ENCODE data around the gene MCOLN1. TPM values are rescaled to one million over a fixed set of nuclear protein-coding genes. Genes with fewer than 3 reads are reported as not detected.

Gene MCOLN1
- total and polyA plus RNA-seq, 2 of the 8 experiments (the other 6 are each of a cell fraction or from before 2014, with no cell fraction given): 19.1 to 40.0 TPM

DNA sequence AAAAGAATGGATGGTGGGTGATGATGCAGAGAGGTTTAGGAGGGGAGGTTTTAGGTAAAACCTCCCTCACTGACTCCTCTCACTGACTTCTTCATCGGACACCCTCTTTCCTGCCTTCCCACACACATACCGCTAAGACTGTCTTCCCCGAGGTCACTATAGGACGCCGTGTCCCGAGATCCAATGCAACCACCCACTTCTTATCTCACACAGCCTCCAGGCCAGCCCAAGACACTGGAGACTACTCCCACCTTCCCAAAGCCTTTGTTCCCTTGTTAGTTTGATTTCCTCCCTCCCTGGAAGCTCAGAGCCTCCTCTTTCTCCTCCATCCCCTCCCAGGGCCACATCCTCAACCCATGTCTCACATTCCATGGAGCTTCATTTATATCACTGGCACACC lies 56.8 kb downstream of the MCOLN1 start (continued):
- TF ChIP-seq, protein P1, sequence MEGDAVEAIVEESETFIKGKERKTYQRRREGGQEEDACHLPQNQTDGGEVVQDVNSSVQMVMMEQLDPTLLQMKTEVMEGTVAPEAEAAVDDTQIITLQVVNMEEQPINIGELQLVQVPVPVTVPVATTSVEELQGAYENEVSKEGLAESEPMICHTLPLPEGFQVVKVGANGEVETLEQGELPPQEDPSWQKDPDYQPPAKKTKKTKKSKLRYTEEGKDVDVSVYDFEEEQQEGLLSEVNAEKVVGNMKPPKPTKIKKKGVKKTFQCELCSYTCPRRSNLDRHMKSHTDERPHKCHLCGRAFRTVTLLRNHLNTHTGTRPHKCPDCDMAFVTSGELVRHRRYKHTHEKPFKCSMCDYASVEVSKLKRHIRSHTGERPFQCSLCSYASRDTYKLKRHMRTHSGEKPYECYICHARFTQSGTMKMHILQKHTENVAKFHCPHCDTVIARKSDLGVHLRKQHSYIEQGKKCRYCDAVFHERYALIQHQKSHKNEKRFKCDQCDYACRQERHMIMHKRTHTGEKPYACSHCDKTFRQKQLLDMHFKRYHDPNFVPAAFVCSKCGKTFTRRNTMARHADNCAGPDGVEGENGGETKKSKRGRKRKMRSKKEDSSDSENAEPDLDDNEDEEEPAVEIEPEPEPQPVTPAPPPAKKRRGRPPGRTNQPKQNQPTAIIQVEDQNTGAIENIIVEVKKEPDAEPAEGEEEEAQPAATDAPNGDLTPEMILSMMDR (IDR thresholded peaks at IDR 0.05; ENCODE audit: control extremely low read depth in 1 of 3, insufficient read depth in 1 of 3, low read depth in 1 of 3, low read length in 3 of 3): no peak
- TF ChIP-seq, protein P2, sequence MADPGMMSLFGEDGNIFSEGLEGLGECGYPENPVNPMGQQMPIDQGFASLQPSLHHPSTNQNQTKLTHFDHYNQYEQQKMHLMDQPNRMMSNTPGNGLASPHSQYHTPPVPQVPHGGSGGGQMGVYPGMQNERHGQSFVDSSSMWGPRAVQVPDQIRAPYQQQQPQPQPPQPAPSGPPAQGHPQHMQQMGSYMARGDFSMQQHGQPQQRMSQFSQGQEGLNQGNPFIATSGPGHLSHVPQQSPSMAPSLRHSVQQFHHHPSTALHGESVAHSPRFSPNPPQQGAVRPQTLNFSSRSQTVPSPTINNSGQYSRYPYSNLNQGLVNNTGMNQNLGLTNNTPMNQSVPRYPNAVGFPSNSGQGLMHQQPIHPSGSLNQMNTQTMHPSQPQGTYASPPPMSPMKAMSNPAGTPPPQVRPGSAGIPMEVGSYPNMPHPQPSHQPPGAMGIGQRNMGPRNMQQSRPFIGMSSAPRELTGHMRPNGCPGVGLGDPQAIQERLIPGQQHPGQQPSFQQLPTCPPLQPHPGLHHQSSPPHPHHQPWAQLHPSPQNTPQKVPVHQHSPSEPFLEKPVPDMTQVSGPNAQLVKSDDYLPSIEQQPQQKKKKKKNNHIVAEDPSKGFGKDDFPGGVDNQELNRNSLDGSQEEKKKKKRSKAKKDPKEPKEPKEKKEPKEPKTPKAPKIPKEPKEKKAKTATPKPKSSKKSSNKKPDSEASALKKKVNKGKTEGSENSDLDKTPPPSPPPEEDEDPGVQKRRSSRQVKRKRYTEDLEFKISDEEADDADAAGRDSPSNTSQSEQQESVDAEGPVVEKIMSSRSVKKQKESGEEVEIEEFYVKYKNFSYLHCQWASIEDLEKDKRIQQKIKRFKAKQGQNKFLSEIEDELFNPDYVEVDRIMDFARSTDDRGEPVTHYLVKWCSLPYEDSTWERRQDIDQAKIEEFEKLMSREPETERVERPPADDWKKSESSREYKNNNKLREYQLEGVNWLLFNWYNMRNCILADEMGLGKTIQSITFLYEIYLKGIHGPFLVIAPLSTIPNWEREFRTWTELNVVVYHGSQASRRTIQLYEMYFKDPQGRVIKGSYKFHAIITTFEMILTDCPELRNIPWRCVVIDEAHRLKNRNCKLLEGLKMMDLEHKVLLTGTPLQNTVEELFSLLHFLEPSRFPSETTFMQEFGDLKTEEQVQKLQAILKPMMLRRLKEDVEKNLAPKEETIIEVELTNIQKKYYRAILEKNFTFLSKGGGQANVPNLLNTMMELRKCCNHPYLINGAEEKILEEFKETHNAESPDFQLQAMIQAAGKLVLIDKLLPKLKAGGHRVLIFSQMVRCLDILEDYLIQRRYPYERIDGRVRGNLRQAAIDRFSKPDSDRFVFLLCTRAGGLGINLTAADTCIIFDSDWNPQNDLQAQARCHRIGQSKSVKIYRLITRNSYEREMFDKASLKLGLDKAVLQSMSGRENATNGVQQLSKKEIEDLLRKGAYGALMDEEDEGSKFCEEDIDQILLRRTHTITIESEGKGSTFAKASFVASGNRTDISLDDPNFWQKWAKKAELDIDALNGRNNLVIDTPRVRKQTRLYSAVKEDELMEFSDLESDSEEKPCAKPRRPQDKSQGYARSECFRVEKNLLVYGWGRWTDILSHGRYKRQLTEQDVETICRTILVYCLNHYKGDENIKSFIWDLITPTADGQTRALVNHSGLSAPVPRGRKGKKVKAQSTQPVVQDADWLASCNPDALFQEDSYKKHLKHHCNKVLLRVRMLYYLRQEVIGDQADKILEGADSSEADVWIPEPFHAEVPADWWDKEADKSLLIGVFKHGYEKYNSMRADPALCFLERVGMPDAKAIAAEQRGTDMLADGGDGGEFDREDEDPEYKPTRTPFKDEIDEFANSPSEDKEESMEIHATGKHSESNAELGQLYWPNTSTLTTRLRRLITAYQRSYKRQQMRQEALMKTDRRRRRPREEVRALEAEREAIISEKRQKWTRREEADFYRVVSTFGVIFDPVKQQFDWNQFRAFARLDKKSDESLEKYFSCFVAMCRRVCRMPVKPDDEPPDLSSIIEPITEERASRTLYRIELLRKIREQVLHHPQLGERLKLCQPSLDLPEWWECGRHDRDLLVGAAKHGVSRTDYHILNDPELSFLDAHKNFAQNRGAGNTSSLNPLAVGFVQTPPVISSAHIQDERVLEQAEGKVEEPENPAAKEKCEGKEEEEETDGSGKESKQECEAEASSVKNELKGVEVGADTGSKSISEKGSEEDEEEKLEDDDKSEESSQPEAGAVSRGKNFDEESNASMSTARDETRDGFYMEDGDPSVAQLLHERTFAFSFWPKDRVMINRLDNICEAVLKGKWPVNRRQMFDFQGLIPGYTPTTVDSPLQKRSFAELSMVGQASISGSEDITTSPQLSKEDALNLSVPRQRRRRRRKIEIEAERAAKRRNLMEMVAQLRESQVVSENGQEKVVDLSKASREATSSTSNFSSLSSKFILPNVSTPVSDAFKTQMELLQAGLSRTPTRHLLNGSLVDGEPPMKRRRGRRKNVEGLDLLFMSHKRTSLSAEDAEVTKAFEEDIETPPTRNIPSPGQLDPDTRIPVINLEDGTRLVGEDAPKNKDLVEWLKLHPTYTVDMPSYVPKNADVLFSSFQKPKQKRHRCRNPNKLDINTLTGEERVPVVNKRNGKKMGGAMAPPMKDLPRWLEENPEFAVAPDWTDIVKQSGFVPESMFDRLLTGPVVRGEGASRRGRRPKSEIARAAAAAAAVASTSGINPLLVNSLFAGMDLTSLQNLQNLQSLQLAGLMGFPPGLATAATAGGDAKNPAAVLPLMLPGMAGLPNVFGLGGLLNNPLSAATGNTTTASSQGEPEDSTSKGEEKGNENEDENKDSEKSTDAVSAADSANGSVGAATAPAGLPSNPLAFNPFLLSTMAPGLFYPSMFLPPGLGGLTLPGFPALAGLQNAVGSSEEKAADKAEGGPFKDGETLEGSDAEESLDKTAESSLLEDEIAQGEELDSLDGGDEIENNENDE (IDR thresholded peaks at IDR 0.05; ENCODE audit: insufficient replicate concordance, low read length): no peak
- TF ChIP-seq SUZ12 (IDR thresholded peaks at IDR 0.05; ENCODE audit: low read length): no peak
- TF ChIP-seq JUND (IDR thresholded peaks at IDR 0.05; ENCODE audit: low read length): no peak
